GM23248 (cell line): Measurements from ENCODE around the gene XRCC5. TPM values are rescaled to one million over a fixed set of nuclear protein-coding genes. Genes with fewer than 3 reads are reported as not detected.

ENCODE experiments used
- DNase-seq: peaks from one replicate; pipeline ENCODE4 v3.0.0-alpha.2; 2015
- H2AFZ ChIP-seq: fragments of 200-600 bp; sonication (generic); 2 replicates; pipeline ENCODE4 v1.6.1; 2016; ENCODE audit warnings: antibody characterized with exemption
- H3F3A ChIP-seq: fragments of 200-600 bp; sonication (generic); 2 replicates; pipeline ENCODE4 v1.6.1; 2016; ENCODE audit warnings: mild to moderate bottlenecking, antibody characterized with exemption, mixed run types; ENCODE audit not compliant: insufficient read depth
- H3K27ac ChIP-seq: fragments of 200-600 bp; sonication (generic); 2 replicates; pipeline ENCODE4 v1.5.1; 2016; ENCODE audit warnings: mild to moderate bottlenecking
- H3K27me3 ChIP-seq: fragments of 200-600 bp; sonication (generic); replicated peaks from 2 replicates; pipeline ENCODE4 v1.6.1; 2016; ENCODE audit warnings: mild to moderate bottlenecking; ENCODE audit not compliant: insufficient read depth
- H3K36me3 ChIP-seq: fragments of 200-600 bp; sonication (generic); 2 replicates; pipeline ENCODE4 v1.6.1; 2016; ENCODE audit warnings: low read depth, mild to moderate bottlenecking
- H3K4me1 ChIP-seq: fragments of 200-600 bp; sonication (generic); 2 replicates; pipeline ENCODE4 v1.6.1; 2016; ENCODE audit warnings: mild to moderate bottlenecking; ENCODE audit not compliant: insufficient read depth
- H3K4me2 ChIP-seq: fragments of 200-600 bp; sonication (generic); one replicate; pipeline ENCODE4 v1.6.1; 2016; ENCODE audit warnings: mild to moderate bottlenecking; ENCODE audit not compliant: unreplicated experiment
- H3K4me3 ChIP-seq: fragments of 200-600 bp; sonication (generic); 2 replicates; pipeline ENCODE4 v1.5.1; 2016; ENCODE audit warnings: mild to moderate bottlenecking
- H3K79me2 ChIP-seq: fragments of 200-600 bp; sonication (generic); 2 replicates; pipeline ENCODE4 v1.6.1; 2016; ENCODE audit warnings: mild to moderate bottlenecking; ENCODE audit not compliant: insufficient read depth
- H3K9ac ChIP-seq: fragments of 200-600 bp; sonication (generic); 2 replicates; pipeline ENCODE4 v1.6.1; 2016; ENCODE audit warnings: mild to moderate bottlenecking
- H3K9me2 ChIP-seq: fragments of 200-600 bp; sonication (generic); 2 replicates; pipeline ENCODE4 v1.6.1; 2016; ENCODE audit warnings: mixed run types, mild to moderate bottlenecking, moderate library complexity; ENCODE audit not compliant: insufficient read depth
- H3K9me3 ChIP-seq: fragments of 200-600 bp; sonication (generic); one replicate; pipeline ENCODE4 v1.6.1; 2017; ENCODE audit warnings: low read depth
- H4K20me1 ChIP-seq: fragments of 200-600 bp; sonication (generic); 2 replicates; pipeline ENCODE4 v1.6.0; 2016; ENCODE audit not compliant: insufficient read depth
- EZH2 ChIP-seq: fragments of 200-600 bp; sonication (generic); IDR thresholded peaks from 2 replicates; pipeline ENCODE4 v1.6.1; 2018; ENCODE audit warnings: antibody characterized with exemption, mild to moderate bottlenecking; ENCODE audit not compliant: insufficient read depth, poor library complexity, severe bottlenecking
- EZH2phosphoT487 ChIP-seq: fragments of 200-600 bp; sonication (generic); IDR thresholded peaks from 2 replicates; pipeline ENCODE4 v1.6.1; 2018; ENCODE audit warnings: antibody characterized with exemption, moderate library complexity, mild to moderate bottlenecking, low read depth; ENCODE audit not compliant: insufficient read depth
- WGBS, 2 experiments: methylation state at CpG; one replicate each; pipeline ENCODE4 v1.1.6; 2015 to 2017; ENCODE audit warnings: low lambda C conversion rate in 2 of 2, low coverage in 1 of 2; ENCODE audit errors: missing lambda C conversion rate in 2 of 2; 5-methylcytosine and 5-hydroxymethylcytosine counted together
- in situ Hi-C: fragments of 300-500 bp; cut with MboI; formaldehyde crosslinking; loops from 2 replicates; pipeline ENCODE4 v1.15.0; 2020
- polyA plus RNA-seq: library from polyadenylated mRNA; unstranded; fragments of >200 nt; fragmentation: Nextera tagmentation; extraction: Ambion mirVana; gene quantifications from 2 replicates; pipeline ENCODE4 v1.2.1, GENCODE V29; 2016
- total RNA-seq: library from RNA; depleted of rRNA; stranded (reverse); fragments of >200 nt; shearing (Covaris generic); gene quantifications from 2 replicates; pipeline ENCODE4 v1.2.3, GENCODE V29; 2014

XRCC5 gene
- total and polyA plus RNA-seq, 2 experiments from 2014 or later = 197 to 249 TPM

GRCh38 chr2:216221811-216222210, 112.7 kb downstream of the XRCC5 start:
- Histone ChIP-seq H2AFZ (no peak overlapping the region), H3K9me3 (no peaks in the 10 kb centered on the region), H3F3A (peaks cover 41% of the 10 kb centered on the region), H3K9ac (no peak overlapping the region), H3K79me2 (no peaks in the 10 kb centered on the region), H3K27ac (peak overlapping the region; percentile 64; the same call in 1 of the 2 replicates), H3K4me1 (peaks cover 43% of the 10 kb centered on the region), H3K9me2 (no peaks in the 10 kb centered on the region), H4K20me1 (no peaks in the 10 kb centered on the region), H3K36me3 (no peaks in the 10 kb centered on the region), H3K4me2 (peak overlapping the region; percentile 25), H3K4me3 (no peak overlapping the region), H3K27me3 (no peaks in the 10 kb centered on the region)
- WGBS, 2 experiments = 0% methylated on average over 1 of the region's 1 CpG
- in situ Hi-C loops = no loop called here
- DNase-seq = peak; percentile 65
- TF ChIP-seq EZH2phosphoT487 (no peak), EZH2 (no peak)

GRCh38 chr2:216222650-216223352, 113.7 kb downstream of the XRCC5 start:
- Histone ChIP-seq H3F3A (peaks cover 33% of the 10 kb centered on the region), H3K4me1 (peaks cover 33% of the 10 kb centered on the region), H3K9me3 (no peaks in the 10 kb centered on the region), H3K27ac (peak overlapping the region; percentile 64), H3K9me2 (no peaks in the 10 kb centered on the region), H3K36me3 (no peaks in the 10 kb centered on the region), H4K20me1 (no peaks in the 10 kb centered on the region), H3K79me2 (no peaks in the 10 kb centered on the region), H3K4me2 (peak overlapping the region; percentile 25), H3K27me3 (no peaks in the 10 kb centered on the region), H3K9ac (0 out of 2 replicates have a peak overlapping the region, but pooled peaks have one; percentile 16), H3K4me3 (no peak overlapping the region), H2AFZ (no peak overlapping the region)
- no peak for TF ChIP-seq EZH2phosphoT487
- no peak for TF ChIP-seq EZH2
- WGBS, 2 experiments = 48 to 56% methylated on average over 4 of the region's 4 CpGs
- DNase-seq = peak; percentile 78
- in situ Hi-C loops = no loop called here

GRCh38 chr2:216224388-216224787, 115.2 kb downstream of the XRCC5 start:
- no peaks in the 10 kb centered on the region for H3K9me3 ChIP-seq
- no peak overlapping the region for H3K9ac ChIP-seq
- no peak overlapping the region for H3K4me2 ChIP-seq
- no peaks in the 10 kb centered on the region for H3K27me3 ChIP-seq
- no peaks in the 10 kb centered on the region for H3K36me3 ChIP-seq
- H3K4me3 ChIP-seq = no peak overlapping the region
- H4K20me1 ChIP-seq = no peaks in the 10 kb centered on the region
- H3F3A ChIP-seq = peaks cover 30% of the 10 kb centered on the region
- no peaks in the 10 kb centered on the region for H3K9me2 ChIP-seq
- peaks cover 26% of the 10 kb centered on the region for H3K4me1 ChIP-seq
- H3K27ac ChIP-seq = no peak overlapping the region
- TF ChIP-seq EZH2 = no peak
- no peak for TF ChIP-seq EZH2phosphoT487
- WGBS, 2 experiments = 91 to 95% methylated on average over 1 of the region's 1 CpG
- in situ Hi-C loops = no loop called here
- H3K79me2 ChIP-seq = no peaks in the 10 kb centered on the region
- no peak for DNase-seq
- H2AFZ ChIP-seq = no peak overlapping the region

GRCh38 chr2:216229277-216229914, 120.2 kb downstream of the XRCC5 start:
- no peak for DNase-seq
- Histone ChIP-seq H3K27me3 (no peaks in the 10 kb centered on the region), H3K9ac (no peak overlapping the region), H3K4me1 (no peaks in the 10 kb centered on the region), H3F3A (no peaks in the 10 kb centered on the region), H3K4me3 (no peak overlapping the region), H2AFZ (no peak overlapping the region), H3K36me3 (no peaks in the 10 kb centered on the region), H3K27ac (no peak overlapping the region), H3K4me2 (no peak overlapping the region), H3K9me2 (no peaks in the 10 kb centered on the region), H3K79me2 (no peaks in the 10 kb centered on the region), H3K9me3 (peaks cover 6% of the 10 kb centered on the region), H4K20me1 (no peaks in the 10 kb centered on the region)
- TF ChIP-seq EZH2 (no peak), EZH2phosphoT487 (no peak)
- in situ Hi-C loops = no loop called here
- 75 to 81% methylated on average over 5 of the region's 5 CpGs for WGBS, 2 experiments
